A549 (cell line): ENCODE data around the gene UBXN2A.

Experiments used
- NFE2L2 ChIP-seq: fragments of 150-350 bp; conservative IDR thresholded peaks from 2 replicates; pipeline ENCODE4 v1.6.1; 2014; ENCODE audit warnings: low read length
- SMC3 ChIP-seq: fragments of >200 bp; sonication (Bioruptor Twin); formaldehyde crosslinking; IDR thresholded peaks from 3 replicates; pipeline ENCODE4 v1.6.1; 2018; ENCODE audit warnings: inconsistent platforms

DNA sequence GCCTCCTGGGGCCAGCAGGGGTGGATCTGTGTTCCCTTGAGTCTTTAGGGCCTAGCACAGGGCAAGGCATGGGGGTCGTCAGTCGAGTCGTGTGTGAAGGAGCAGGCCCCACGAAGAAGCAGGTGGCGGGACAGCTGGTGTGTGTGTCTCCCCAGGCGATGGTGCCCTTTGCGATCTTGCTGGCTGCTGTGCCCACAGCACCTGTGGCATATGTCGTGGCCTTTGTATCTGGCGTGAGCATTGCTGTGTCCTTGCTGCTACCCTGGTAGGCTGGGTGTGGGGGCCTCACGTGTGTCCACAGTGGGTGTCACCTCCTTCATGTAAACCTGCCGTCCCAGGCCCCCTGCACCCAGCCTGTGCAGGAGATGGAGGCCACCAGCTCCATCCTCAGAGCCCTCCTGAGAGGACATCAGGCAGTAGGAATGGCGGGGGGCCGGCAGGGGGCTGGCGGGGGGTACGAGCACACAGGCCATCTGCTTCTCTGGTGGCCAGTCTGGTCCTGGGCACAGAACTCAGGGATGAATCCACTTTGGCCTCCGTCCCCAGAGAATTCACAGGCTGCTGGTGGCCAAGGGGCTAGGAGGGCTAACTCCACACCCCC lies 82.8 kb downstream of the UBXN2A start:
- TF ChIP-seq NFE2L2 (no peak), SMC3 (no peak)
